ENCODE measurements around the gene KANTR.

Gene KANTR

DNA sequence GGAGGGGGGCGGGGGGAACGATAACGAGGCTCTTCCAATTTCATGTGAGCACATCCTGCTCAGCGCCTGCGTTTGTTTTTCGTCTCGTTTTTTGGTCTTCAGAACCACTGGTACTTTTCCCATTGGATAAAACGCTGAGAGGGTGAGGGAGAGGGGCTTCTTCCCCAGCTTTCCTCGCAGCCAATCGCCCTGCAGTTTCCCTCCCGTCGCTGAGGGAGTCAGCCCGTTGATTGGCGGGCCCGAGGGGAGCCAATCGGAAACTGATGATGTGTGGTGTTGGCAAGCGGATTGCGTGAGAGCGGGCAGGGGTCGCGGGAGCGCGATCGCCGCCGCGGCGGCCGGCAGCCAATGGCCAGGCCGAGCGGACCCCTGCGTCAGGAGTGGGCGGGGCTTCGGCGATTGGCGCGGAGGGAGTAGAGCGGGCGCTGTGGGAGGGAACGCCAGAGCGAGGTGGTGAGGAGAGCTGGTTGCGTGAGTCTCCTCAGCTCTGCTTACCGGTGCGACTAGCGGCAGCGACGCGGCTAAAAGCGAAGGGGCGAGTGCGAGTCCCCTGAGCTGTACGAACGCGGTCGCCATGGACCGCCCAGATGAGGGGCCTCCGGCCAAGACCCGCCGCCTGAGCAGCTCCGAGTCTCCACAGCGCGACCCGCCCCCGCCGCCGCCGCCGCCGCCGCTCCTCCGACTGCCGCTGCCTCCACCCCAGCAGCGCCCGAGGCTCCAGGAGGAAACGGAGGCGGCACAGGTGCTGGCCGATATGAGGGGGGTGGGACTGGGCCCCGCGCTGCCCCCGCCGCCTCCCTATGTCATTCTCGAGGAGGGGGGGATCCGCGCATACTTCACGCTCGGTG lies 11.8 kb upstream of the KANTR start, which contains the start of gene TSPYL2:
TSPYL2 (plus strand) TSS at position 443 of the 848 bp plus-strand sequence; CDS start at position 575, 132 bp downstream.
- peak; percentile 56 for DNase-seq

- DNase-seq, result no peak
Observed at GRCh38 chrX:53082773-53083616, 10.9 kb upstream of the KANTR start.

DNA sequence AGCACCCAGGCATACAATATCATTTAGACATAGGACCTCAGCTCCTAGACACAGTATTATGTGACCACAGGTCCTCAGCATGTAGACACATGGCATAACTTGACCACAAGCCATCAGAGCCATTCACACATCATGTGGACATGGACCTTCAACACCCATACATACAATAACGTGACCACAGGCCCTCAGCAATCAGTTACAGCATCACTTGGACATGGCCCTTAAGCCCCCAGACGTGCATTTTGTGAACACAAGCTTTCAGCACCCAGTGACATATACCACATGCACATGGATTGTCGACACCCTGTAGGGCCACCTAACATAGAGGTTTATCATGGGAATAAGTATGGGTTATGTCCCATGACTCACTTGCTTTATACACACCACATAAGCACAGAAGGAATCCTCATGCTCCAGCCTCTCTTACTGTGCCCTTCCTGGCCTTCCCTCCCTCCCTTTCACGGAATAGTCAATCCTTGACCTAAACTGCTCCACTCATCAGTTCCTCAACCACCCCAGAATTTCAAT lies 9.8 kb upstream of the KANTR start:
- DNase-seq, result no peak

GRCh38 chrX:53084863-53085262 lies 9.1 kb upstream of the KANTR start:
- no peak for DNase-seq

DNA sequence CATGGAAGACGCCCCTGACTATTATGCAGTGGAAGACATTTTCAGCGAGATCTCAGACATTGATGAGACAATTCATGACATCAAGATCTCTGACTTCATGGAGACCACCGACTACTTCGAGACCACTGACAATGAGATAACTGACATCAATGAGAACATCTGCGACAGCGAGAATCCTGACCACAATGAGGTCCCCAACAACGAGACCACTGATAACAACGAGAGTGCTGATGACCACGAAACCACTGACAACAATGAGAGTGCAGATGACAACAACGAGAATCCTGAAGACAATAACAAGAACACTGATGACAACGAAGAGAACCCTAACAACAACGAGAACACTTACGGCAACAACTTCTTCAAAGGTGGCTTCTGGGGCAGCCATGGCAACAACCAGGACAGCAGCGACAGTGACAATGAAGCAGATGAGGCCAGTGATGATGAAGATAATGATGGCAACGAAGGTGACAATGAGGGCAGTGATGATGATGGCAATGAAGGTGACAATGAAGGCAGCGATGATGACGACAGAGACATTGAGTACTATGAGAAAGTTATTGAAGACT lies 8.2 kb upstream of the KANTR start:
- DNase-seq, result no peak

- no peak for DNase-seq
Observed at GRCh38 chrX:53086464-53086863, 7.5 kb upstream of the KANTR start.

- DNase-seq, result no peak
Observed at GRCh38 chrX:53087388-53087831, 6.5 kb upstream of the KANTR start.

DNA sequence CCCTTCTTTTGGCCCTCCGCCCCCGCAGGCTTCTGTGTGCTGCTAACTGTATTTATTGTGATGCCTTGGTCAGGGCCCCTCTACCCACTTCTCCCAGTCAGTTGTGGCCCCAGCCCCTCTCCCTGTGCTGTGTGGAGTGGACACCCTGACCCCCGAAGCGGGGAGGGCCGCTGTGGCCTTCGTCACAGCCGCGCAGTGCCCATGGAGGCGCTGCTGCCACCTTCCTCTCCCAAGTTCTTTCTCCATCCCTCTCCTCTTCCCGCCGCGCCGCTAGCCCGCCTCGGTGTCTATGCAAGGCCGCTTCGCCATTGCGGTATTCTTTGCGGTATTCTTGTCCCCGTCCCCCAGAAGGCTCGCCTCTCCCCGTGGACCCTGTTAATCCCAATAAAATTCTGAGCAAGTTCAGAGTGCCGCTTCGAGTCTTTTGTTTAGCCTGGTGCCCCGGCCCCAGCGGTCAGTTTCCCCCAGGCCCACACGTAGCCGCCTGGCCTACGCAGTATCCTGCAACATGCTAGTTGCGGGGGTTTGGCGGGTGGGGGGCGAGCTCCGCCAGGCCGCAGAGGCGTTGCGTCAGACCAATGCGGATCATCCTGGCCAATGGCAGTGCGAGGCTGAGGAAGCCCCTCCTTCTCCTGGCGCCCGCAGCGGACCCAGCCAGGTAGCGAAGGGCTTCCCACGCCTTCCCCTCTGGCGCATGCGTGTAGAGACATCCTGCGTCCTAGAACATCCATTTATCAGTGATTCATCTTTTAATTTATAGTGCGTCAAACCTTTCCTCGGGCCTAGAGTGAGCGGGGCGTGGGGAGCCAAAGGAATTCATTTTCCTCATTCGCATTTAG lies 5.6 kb upstream of the KANTR start:
- no peak for DNase-seq

GRCh38 chrX:53089224-53089842 lies 4.6 kb upstream of the KANTR start:
- DNase-seq, result no peak

DNA sequence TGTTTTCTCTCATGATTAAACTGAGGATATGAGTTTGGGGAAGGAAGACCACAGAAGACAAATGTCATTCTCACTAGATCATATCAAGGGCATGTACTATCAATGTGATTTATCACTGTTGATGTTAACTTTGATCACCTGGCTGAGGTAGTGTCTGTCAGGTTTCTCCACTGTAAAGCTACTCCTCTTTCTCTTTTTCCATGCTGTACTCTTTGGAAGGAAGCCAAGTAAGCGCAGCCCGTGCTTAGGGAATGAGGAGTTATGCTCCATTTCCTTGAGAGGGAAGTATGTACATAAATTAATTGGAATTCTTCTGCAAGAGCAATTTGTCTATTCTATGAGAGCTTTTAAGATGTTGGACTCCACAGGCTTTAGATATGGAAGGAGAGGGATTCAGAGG lies 4.0 kb upstream of the KANTR start:
- no peak for DNase-seq

GRCh38 chrX:53091354-53091753 lies 2.6 kb upstream of the KANTR start:
- DNase-seq, result no peak

DNA sequence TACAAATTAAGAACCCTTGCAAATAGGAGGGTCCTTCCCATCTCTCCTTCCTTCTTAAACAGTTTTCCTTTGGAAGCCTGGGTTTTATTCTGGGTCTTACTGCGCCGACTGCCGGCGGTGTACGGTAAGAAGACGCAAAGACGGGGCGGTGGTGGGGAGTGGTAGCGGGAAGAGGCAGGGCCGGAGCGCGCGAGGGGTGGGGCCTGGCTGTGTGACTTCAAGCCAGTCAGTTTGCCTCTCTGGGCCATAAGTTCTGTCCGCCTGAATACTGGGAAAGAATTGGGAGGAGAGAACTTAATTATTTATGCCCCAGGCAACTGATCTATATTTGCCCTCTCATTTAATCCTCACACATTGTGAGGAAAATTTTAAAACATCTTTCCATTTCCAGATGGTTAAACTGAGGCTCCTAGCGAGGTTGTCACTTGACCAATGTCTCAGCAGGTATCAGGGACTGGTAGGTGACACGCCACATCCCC lies 726 bp upstream of the KANTR start:
- DNase-seq, result peak; percentile 18

GRCh38 chrX:53094582-53094905 lies 602 bp downstream of the KANTR start:
- DNase-seq, result no peak

DNA sequence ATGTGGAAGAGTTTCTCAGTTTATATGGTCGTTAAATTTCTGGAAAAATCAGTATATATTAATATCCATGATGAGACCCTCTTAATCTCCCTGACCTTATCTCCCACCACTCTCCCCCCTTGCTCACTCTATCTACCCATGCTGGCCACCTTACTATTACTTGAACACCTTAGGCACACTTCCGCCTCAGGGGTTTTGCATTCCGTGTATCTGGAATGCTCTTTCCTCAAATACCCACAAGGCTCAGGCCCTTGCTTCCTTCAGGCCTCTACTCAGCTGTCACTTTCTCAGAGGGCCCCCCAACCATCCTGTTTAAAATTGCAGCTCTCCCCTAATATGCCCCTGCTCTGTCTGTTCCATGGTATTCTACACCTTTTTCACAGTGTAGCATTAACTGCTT lies 1.9 kb downstream of the KANTR start:
- no peak for DNase-seq

- no peak for DNase-seq
Observed at GRCh38 chrX:53114864-53115549, 21.1 kb downstream of the KANTR start.

- DNase-seq, result no peak
Observed at GRCh38 chrX:53115550-53115874, 21.6 kb downstream of the KANTR start.

DNA sequence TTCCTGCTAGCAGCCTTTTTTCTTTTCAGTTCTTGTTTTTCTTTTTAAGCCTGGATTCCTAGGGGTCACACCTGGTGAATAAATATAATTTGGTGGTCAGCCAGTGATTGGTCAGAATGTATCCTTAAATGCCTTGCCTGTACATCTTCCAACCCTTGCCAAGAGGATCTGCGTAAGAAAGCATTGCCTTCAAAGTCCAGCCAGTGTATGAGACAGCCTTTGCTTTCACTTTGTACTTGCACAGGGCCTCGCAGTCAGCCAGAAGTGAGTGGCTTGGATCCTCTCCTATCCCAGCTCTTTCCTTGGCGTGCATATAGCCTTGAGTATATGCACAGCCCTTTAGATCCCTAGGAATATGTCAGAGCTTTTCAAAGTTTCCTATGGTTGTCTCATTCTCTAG lies 22.2 kb downstream of the KANTR start:
- no peak for DNase-seq

DNA sequence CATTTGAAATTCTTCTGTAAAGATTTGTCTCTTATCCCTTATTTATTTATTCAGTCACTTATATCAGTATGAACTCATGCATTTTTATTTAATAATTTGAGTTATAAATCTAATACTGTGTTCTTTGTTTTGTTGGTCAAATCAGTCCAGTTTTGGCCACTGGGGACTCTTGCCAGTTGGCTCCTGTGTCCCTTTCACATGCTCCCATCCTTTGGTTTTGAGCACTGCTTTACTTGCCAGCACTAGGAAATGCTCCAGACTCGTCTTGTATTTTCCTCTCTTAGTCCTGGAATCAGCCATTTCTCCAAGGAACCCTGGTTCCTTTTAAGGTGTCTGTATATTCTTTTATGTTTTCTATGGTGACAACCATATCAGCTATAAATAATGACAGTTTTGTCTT lies 28.1 kb downstream of the KANTR start:
- no peak for DNase-seq

DNA sequence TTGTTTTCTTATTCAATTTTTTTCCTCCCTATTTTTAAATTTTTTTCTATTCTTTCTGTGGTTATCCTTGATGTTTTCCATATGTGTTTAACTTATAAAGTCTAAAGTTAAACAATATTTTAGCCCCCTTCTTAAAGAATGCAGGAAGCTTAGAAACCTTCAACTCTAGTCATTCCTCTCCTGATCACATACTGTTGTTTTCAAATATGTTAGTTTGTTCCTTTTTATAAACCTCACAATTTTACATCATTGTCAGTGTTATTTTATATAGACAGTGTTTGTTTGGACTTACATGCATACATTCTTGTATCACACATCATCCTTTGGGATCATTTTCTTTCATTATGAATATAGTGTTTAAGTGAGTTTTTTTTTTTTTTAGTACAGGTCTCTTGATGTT lies 31.6 kb downstream of the KANTR start:
- DNase-seq, result no peak

DNA sequence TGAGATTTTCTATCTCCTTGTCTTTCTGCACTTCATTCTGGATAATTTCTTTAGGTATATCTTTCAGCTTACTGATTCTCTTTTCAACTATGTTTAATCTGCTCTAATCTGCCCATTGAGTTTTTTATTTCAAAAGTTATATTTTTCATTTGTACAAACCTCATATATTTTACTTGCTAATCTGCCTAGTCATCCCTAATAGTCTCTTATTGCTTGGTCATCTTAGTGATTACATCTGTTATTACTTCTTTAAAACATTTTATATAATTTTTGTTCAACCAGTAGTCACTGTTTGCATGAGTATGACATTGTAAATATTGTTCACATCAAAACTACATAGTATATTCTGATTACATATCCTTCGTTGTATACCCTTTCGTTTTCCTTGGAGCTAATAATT lies 32.4 kb downstream of the KANTR start:
- DNase-seq, result no peak

DNA sequence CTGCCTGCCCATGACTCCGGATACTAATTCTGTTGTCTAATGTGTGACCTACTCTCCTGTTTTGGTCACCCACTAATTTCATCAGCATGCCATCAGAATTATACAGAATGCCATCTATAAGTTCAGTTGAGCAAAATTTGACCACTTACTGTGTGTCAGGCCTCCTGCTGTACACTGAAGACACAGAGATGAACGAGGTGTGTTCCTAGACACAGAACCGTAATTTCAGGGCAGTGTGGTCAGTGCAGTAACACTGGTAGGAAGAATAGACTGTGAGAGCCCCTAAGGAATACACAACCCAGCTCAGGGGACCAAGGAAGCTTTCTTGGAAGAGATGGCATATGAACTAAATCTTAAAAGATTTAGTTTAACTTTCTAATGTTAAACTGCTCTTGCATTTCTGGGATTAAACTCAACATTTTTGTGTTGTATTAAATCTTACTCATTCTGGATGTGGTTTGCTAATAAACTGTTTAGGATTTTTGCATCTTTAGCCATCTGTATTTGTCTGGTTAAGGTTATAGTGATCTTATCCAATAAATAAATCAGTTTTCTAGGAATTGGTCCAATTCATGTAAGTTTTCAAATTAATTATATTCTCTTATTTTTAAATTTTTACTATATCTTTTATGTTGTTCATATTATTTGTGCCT lies 34.3 kb downstream of the KANTR start:
- DNase-seq, result no peak
